HG02970 (cell line): ENCODE data around the gene ATF4.
"Not testable (repeated sequence)": the region's sequence is repeated elsewhere in the genome, so short reads cannot be mapped to it uniquely, and the experiment has no call there.

ENCODE experiments used
- ATAC-seq: cut with Tn5 transposase; IDR thresholded peaks from one replicate; pipeline ENCODE4 v1.9.1; 2021; ENCODE audit warnings: mild to moderate bottlenecking, moderate library complexity, moderate number of reproducible peaks; ENCODE audit not compliant: unreplicated experiment, low FRiP score

The ATF4 gene

DNA sequence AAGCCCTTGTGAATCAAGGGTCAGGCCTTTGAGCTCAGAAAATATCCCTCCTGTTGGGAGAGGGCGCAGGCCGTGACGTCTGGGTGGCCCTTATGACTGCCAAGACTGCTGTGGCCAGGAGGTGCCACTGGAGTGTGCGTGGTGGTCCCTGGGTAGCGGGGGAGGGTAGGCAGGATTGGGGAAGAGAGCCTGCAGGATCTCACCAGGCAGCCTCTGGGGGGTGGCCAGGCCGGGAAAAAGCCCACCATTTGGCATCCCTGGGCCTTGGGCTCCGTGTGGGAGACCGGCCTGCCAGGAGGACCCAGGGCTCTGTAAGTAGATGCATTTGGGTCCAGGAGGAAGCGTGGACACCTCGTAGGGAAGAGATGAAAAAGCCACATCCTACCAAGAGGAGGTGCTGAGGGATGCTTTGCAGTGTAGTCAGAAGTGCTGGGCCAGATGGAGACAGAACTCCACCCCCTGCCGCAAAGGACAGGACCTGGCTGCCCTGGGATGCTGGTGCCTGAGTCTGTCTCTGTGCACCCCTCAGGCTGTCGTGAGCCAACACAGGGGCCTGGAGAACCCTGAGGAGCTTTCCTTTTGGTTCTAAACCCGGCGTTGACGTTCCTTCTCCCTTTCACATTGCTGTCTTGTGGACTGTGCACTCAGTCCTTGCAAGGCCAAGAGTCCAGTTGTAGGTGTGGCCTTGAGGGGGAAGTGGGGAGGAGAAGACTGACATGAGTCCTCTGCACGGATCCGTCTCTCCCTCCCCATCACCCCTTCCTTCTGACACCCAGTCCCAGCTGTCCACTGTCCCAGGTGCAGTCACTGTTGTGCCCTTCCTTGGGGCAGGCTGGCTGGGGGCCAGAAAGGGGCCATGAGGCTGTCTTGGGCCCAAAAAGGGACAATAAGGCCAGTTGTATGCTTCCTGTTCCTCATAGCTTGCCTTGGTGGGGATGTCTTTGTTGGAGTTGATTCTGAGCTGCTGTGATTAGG, 31.0 kb upstream of the ATF4 start:
- no peak for ATAC-seq

DNA sequence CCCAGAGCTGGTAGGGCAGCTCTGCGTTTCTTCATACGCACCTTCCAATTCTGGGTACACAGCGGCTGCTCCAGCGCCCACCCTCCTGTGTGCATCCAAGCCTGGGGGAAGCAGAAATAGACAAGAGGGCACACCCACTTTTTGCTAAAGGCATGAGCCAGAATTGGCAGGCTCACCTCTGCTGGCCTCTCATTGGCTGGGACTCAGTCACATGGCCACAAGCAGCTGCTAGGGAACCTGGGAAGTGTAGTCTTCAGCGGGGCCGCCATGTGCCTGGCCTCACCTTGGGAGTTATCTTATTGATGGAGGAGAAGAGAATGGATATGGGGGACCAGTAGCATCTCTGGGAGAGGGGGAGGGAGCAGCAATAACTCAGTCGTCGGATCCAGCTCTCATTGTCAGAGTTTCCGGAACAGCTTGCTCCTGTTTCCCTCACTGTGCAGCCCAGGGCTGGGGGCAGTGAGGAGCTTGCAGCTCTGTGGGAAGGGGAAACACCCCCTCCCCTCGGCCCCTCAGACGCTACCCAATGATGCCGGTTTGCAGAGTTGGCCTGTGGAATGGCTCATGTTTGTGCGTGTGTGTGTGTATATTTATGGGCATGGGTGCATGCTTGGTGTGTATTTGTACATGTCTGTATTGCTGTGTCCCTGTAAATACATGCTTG, 30.1 kb upstream of the ATF4 start:
- ATAC-seq, result no peak

DNA sequence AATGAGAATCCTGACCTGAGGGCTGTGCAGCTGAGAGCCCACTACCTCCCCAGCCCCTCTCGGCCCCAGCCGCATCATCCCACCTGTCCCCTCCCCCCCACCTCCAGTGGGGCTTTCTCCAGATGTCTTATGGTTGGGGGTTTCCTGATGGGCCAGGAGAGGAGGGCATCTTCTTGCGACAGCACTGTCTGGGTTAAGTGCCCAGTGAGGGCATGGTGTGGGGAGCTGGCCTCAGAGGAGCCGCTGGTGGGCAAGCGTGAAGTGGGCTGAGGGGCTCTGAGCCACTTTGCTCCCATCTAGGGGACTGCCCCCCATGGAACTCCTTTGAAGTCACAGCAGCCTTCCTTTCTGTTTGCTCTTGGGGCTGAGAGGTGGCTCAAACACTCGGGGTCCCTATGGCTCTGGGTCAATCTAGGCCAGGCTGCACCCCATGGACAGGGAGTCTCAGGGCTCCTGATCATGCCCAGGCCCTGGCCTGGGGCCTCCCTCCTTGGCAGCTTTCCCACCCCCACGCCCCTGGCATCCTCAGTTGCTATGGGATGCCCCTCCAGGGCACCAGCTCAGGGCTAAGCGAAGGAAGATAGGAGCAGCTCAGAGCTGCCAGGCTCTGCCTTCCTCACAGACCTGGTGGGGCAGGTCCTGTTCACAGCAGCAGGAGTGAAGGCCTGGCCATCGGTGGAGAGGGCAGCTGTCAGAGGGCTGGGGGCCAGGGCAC, 29.2 kb upstream of the ATF4 start:
- no peak for ATAC-seq

DNA sequence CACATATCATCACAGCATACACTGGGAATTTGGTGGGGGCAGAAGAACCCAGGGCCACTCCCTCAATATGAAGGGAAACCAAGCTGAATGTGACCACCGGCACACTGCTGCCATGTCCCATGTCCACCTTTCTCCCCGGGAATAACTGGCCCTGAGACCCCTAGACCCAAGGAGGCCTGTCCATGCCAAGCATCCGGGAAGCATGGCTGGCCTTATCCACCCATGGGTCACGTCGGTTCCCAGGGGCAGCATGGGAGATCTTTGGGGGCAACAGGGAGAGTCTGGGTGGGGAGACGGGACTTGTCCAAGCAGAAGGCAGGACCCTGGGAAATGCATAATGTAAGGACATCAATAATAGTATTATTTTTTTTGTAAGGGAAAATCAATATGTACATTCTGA, 28.7 kb upstream of the ATF4 start:
- ATAC-seq, result no peak

DNA sequence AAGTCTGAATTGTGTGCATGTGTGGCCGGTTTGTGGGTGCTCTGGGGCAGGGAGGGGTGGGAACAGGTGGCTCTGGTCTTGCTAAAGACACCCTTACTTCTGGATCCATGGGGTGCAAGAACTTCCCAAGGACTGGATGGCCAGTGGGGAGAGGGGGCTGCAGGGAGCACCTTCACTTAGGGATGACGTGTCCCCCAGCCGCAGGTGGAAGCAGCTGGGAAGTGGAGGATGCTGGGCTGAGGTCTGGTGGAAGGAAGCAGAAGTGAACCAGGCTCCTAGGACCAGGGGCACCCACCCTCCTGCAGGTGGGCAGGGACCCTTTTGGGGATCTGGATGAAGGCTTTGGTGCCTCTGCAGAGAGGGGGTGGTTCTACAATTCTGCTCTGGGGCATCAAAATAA, 28.2 kb upstream of the ATF4 start:
- ATAC-seq, result no peak

DNA sequence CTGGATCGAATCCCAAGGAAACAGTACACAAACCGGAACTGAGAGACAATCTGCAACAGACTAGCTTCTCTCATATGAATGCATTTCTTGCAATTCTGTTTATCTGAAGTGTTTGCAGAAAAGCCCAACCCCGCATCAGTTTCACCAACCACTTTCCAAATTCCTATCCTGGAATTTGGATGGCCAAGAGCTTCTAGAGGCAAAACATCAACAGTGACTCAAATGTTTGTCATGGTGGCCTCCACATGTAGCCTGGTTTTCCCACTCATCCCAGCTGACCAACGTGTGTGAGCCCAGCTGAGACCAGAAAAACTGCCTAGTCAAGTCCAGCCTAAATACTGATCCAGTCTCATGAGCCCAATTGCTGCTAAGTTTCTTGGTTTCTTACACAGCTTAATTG, 26.6 kb upstream of the ATF4 start:
- no peak for ATAC-seq

DNA sequence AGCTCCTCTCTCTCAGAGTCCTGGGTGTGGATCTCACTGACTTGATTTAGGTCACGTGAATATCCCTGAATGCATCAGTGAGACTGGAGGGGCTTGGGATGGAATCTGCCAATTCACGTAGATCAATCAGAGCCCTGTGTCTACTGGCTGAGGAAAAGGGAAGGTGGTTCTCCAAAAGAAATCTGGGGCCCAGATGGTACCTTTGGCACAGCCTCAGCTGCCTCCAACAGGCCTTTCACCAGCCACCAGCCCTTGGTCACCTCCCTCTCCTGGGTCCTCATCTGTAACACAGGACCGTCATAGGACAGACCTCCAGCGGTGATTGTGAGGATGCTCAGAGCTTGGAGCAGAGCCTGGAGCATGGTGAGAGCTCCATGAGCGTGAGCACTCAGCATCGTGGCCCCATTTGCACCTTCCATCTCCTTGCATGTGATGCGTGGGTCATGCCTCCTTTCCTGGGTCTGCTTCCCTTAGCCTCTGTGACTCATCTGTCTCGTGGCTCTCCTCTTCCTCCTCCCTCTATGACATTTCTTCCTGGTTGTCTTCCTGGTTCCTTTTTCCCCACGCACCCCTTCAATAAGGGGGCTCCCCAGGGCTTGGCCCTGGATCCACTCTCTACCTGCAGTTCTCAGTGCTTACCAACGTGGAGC, 25.8 kb upstream of the ATF4 start:
- no peak for ATAC-seq

DNA sequence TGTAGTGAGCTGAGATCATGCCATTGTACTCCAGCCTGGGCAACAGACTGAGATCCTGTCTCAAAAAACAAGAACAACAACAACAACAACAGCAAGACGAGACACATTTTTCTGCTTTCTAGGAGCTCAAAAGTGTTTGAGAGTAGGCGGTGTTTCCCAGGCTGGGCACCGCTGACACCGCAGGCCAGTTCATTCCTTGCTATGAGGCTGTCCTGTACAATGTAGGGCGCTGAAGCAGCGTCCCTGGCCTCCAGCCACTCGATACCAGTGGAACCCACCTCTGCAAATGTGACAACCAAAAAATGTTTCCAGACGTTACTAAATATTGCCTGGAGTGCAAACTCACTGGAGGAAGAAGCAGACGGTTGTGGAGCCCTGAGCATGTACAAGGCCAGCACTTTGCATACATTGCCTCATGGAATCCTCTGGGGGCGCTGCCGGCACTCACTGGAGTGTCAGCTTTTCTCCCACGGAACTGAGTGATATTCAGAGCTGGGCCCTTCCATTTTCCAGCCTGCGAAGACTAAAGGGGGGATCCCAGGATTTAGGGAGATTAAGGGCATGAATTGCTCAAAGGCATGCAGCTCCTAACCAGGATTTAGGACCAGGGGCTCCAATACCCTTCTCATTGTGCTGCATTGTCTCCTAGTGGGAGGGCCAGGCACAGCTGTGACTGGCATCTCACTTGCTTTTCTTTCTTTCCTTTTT, 24.1 kb upstream of the ATF4 start:
- no peak for ATAC-seq

DNA sequence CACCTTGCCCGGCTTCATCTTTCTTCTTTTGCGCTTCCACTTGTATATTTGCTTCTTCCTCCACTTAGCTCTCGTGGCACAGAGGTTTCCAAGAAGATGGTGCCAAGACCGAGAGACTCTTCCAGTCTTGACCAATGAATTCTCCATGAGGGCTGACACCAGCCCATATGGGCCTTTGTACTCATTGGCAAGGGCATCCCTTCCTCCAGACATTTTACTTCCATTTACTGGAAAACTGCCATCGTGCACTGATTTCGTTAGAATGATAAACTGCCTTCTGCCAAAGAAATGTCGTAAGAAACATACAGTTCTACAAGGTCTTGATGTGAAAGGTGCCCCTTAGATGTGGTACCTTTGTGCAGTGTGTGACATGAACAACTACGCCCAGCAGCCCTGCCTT, 22.9 kb upstream of the ATF4 start:
- no peak for ATAC-seq

DNA sequence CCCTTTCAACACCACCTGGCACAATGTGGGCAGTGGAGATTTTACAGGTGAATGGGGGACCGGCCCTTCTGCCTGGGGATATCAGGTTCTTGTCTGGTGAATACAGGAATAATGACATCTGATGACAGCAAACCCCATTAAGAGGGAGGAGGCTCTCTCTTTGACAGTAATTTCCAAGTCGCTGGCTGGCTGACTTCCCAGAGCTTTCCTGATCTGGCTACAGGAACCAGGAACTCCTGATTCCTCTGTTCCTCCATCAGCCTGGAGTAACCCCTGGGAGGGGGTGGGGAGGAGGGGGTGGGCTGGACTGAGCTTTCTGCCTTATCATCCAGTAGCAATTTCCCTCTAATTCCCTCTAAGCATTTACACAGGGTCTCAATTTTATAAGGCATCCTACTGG, 22.0 kb upstream of the ATF4 start:
- no peak for ATAC-seq

DNA sequence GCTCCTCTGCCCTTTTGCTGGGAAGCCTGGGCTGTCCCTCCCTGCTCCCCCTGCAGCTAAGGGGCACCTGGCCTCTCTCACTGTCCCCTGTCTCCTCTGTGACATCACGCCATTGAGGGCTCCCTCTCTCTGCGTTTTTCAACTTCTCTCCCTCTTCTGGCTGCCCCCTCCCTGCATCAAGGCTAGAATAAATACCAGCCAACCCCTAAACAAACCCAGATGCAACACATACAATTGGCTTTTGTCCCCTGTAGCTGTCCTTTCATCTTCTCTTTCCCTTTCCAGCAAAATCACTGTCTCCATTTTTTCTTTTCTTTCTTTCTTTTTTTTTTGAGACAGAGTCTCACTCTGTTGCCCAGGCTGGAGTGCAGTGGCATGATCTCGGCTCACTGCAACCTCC, 21.6 kb upstream of the ATF4 start:
- ATAC-seq, result no peak

DNA sequence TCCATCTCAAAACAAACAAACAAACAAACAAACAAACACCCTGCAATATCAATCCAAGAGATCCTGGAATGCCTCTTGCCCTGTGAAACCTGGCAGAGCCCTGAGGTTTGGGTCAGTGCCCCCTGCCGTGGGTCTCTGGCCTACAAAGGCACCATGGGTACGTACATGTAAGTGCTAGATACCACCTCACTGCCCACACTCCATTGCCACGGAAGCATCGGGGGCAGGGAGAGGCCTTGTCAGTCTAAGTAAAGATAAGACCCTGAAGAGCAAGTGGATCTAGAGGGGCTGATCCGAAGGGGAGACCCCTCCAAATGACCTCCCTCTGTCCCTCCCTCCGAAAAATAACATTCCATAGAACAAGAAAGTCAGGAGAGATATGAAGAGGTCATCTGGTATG, 20.3 kb upstream of the ATF4 start:
- ATAC-seq, result no peak

DNA sequence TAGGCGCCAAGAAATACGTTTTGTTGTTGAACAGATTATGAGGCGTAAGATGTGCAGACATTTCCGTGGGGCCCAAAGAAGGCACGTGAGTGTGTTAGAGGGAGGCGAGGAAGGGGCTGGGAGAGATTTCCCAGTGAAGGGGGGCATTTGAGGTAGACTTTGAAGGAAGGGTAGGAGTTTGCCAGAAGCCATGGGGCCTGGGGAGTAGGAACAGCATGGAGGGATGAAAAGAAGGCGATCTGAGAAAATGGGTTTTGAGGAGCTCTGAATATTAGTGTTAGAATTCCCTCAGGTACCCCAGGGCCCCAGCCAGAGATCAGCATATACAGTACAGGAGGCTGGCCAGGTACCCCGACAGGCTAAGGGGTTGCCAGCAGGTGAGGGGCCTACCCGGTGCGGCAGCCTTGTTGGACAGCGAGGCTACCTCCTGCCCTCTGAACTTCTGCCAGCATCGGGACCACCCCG, 18.7 kb upstream of the ATF4 start:
- no peak for ATAC-seq

DNA sequence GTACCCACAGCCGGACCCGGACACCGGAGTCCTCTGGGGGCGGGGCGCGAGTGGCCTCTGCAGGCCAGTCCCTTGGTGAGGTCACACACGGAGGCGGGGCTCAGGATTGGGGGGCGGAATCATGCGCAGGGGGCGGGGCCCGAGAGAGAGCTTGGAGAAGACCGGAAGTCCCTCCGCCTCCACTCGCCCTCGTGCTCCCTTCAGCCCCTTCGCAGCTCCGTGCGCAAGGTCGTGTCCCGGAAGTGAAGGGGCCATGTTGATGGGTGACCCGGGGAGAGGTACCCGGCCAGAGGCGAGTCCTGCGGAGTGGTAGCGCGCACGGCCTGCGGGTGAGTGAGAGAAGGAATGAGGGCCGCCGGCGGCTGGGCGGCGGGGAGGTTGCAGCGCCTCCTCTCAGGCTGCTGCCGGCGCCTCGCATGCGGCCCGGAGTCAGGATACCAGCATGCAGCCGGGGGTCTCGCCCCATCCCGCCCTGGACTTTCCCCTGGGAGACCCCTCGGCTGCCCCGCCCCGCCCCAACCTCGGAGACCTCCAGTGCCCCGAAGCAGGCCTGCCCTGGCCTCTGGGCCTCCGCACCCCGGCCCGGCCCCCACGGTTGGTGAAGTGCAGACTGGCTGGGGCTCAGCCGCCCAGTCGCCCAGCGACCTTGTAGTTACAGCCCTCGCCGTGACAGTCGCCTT, 18.1 kb upstream of the ATF4 start, which contains the start of gene MIEF1:
Gene MIEF1, plus strand, starts transcription at position 182 of the 680 bp plus-strand sequence. CDS start 9,005 bp downstream, outside the sequence.
- ATAC-seq, result peak; percentile 82

DNA sequence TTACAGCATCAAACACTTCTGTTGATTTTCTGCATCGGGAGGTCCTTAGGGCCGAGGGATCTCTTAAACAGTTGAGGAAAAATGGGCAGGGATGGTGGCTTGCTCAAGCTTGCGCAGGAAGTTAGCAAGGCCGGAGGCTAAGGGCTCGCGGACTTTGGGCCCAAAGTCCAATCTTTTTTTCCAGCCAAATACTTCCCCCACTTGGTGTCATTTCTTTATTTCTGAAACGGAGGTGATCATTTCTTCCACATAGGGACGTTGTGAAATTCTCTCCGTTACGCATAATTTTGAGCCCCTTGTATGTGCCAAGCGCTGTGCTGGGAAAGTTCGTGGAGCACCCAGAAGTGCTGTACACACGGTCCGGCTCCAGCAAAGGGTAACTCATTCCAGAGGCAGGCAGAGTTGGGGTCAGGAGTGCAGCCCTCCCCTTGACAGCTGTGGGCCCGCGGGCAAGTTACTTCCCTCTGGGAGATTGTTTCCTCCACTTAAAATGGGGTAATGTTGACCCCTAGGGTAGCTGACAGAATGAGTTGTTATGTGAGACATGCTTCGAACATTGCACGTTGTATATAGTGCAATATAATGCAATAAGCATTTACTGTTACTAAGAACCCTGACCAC, 17.5 kb upstream of the ATF4 start:
- ATAC-seq, result no peak

DNA sequence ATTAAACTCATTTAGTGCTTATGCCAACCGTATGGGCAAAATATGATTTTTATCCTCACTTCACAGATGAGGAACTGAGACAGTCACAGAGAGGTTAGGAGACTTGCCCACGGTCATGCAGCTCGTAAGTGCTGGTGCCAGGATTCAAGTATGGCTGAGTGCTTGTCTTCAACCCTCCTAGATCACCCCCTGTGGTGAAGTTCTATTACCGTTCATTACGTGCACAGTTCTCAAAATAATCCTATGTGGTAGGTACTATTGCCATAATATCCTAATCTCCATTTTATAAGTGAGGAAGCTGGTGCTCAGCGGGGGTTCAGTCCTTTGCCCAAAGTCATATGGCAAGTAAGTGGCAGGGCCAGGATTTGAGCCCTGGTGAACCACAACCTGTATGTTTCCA, 16.7 kb upstream of the ATF4 start:
- ATAC-seq, result no peak

DNA sequence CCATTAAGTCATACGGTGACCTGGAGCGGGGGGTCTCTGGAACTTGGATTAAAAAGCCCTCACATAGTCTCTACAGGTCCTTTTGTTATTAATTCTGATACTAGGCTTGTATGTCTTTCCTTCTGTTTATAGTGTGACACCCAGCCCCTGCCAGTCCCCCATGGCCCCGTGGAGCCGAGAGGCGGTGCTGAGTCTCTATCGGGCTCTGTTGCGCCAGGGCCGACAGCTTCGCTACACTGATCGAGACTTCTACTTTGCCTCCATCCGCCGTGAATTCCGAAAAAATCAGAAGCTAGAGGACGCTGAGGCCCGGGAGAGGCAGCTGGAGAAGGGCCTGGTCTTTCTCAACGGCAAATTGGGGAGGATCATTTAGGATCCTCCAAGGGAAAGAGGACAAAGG, 16.3 kb upstream of the ATF4 start:
- no peak for ATAC-seq

DNA sequence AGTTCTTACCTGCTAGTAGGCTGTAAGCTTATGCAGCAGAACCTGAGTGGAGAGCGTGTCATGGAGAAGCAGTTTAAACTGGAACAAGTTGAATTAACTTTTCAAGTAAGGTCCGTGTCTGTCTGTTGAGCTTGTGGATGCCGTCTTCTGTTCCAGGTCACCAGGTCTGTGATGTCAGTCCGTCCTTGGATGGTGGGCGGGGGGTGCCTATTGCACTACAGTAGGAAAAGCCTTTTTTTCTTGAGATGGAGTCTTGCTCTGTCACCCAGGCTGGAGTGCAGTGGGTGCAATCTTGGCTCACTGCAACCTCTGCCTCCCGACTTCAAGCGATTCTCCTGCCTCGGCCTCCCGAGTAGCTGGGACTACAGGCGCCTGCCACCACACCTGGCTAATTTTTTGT, 13.3 kb upstream of the ATF4 start:
- not testable (repeated sequence) for ATAC-seq

DNA sequence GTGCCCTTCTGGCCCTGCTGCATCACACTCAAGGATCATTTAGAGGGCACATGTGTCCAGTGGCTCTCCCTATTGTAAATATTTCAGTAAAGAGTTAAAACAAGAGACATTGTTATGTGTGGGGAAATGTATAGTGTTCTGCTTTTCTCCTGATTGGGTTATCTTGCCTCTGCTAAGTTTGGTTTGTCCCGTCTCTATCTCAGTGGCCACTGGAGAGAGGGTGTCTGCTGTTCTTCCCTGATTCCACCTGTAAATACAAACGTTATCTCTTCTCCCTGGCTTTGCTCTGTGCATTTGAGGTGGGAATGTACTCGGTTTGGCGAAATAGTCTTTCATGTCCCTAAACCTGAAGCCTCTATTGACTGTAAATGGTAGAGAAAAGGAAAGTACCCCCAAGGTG, 12.0 kb upstream of the ATF4 start:
- ATAC-seq, result no peak
